Lower leg skin (tissue), 3 donors: ENCODE measurements around the gene MKRN2OS.

ENCODE experiments used
- POLR2A ChIP-seq, 2 donors: fragments of 450-650 bp; IDR thresholded peaks; one replicate each; pipeline ENCODE4 v1.6.1; 2016 to 2017; ENCODE audit warnings: antibody characterized with exemption in 2 of 2, mild to moderate bottlenecking in 1 of 2, moderate library complexity in 1 of 2
- TF ChIP-seq, protein P1 (sequence below), 3 donors: fragments of 450-650 bp; IDR thresholded peaks; one replicate each; pipeline ENCODE4 v1.5.1; 2016; ENCODE audit warnings: antibody characterized with exemption in 3 of 3, mild to moderate bottlenecking in 3 of 3, moderate library complexity in 2 of 3

DNA sequence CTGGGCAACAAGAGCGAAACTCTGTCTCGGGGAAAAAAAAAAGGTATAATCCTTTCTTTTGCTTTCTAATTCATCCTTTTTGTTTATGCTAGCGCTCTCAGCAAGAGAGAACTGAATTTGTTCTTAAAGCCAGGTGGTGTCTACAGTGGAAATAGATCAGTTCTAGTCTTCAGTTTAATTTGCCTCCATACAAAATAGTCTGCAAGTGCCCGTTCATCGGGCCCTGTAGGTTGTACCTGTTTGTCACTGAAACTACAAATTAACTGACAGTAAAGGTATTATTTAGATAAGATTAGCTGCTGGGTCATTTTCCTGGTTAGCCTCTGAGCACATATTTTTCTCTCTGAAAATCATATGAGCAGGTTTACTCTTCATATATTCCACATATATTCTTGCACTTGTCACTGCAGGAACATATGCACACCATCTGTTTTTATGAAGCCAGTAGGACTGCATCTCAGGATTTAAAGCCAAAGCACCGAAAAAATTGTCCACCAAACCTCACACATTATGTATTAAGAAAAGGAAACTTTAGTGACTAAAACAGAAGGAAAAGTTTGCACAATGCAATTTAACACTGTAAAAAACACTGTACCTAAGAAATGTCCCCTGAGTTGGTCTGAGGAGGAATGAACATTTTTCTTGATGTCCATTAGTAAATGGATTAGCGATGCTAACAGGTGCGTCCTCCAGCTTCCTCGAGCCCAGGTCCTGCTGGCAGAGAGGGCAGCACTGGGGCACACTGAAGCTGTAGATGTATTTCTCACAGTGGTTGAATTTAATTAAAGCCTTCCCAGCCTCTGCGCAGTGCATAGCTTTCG is 437 bp downstream of the MKRN2OS start:
- TF ChIP-seq, protein P1, sequence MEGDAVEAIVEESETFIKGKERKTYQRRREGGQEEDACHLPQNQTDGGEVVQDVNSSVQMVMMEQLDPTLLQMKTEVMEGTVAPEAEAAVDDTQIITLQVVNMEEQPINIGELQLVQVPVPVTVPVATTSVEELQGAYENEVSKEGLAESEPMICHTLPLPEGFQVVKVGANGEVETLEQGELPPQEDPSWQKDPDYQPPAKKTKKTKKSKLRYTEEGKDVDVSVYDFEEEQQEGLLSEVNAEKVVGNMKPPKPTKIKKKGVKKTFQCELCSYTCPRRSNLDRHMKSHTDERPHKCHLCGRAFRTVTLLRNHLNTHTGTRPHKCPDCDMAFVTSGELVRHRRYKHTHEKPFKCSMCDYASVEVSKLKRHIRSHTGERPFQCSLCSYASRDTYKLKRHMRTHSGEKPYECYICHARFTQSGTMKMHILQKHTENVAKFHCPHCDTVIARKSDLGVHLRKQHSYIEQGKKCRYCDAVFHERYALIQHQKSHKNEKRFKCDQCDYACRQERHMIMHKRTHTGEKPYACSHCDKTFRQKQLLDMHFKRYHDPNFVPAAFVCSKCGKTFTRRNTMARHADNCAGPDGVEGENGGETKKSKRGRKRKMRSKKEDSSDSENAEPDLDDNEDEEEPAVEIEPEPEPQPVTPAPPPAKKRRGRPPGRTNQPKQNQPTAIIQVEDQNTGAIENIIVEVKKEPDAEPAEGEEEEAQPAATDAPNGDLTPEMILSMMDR (IDR thresholded peaks at IDR 0.05): no peak
- no peak for TF ChIP-seq POLR2A (IDR thresholded peaks at IDR 0.05)
